ENCODE measurements around the gene ANKFY1.
"Not testable (repeated sequence)": the region's sequence is repeated elsewhere in the genome, so short reads cannot be mapped to it uniquely, and the experiment has no call there.

ANKFY1 gene

DNA sequence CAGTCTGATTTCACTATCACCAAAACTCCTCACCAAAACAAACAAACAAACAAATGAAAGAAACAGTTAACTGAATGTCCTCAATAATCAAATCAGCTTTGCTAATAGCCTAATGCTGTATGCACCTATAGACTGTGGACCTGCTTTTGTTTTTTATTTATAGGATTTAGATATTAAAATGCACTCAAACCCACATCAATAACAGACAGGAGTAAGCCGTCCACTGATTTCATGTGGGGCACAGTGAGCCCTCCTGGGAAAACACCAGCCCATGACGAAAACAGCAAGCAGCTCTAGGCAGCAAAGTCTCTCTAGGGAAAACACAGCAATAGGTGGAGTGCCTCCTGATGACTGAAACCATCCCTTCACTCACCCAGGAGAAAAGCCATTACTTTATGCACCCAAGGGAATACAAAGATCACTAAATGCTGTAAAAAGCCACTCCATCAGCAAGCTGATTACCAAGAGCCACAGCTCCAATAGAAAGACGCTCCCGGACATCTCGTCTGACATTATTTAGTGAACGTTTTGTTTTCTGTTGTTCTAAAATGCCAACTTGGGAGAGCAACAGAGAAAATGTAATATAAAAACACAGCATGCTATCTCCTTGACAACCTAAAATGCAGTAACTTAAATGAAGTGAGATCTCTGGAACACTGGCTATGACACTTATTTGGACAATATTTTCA, 47.8 kb downstream of the ANKFY1 start:
- DNase-seq (ENCODE audit: low read depth, low spot score), result peak; percentile 15

DNA sequence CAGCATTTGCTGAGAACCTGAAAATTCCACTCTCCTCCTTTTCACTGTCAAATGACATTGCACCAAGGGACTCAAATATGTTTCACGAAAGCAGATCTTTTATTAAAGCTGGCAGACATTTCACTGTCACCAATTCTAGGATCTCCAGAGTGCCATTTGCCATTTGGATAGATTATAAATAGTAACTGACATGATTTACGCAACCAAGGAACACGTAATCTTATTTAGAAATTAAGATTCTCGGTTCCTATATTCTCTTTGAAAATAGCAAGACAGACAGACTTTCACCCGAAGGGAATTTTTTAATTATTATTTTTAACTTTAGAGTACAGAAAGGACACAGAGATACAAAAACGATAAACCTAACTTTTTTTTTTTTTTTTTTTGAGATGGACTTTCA, 49.6 kb downstream of the ANKFY1 start:
- DNase-seq (ENCODE audit: low read depth, low spot score), result no peak

DNA sequence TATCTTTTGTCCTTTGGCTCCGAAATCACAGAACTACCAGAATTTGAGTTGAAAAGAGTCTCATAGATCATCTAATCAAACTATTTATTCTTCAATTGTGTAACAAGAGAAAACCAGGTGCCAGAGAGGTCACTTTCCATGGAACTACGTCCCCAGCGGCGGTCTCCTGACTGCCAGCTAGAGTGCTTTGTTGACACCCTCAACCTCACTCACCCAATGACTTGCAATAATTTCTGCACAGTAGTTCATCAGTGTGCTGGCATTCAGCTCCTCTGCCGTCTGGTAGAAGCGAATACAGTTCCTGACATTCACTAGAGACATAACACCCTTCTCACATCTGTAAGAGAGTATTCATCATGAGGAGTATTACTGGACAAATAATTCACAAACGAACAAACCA, 54.2 kb downstream of the ANKFY1 start:
- no peak for DNase-seq (ENCODE audit: low read depth, low spot score)

DNA sequence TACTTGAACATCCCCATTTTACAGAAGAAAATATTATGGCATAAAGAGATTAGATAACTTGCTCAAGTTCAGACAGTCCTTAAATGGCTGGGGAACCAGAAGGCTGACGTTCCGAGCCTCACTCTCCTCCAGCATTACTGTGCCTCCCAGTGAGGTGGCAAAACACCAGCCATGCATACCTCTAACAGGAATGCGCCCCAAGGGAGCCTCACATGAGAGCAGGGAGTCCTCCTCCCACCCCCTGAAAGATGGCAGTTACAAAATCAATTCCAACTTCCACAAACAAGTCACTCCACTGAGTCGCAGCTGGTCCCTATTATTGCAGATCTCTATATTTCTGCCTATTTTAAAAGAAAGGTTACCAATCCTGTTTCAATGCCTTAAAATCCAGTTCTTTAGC, 55.5 kb downstream of the ANKFY1 start:
- peak; percentile 35 for DNase-seq (ENCODE audit: low read depth, low spot score)

GRCh38 chr17:4206962-4207361, 56.8 kb downstream of the ANKFY1 start:
- no peak for DNase-seq (ENCODE audit: low read depth, low spot score)

- DNase-seq (ENCODE audit: low read depth, low spot score), result no peak
Observed at GRCh38 chr17:4205917-4206316, 57.9 kb downstream of the ANKFY1 start.

DNA sequence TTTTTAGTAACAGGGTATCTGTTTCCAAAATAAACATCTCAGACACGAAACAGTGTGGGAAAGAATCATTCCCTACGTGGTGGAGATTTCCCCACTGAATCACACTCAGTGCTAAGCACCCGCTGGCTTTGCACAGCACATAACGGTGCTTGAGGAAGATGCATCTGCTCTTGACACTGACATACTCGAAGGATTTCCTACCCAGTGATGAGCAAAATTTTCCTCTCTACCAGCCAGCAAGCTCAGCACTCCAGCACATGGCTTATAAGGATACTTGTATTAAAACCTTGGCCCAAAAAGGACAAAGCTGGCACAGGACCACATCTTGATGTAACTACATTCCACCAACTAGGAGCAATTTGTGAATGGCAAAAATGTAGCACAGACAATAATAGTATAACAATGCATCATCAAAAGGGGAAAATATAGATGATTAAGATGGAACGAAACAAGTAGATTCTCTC, 59.0 kb downstream of the ANKFY1 start:
- no peak for DNase-seq (ENCODE audit: low read depth, low spot score)

GRCh38 chr17:4204190-4204589, 59.6 kb downstream of the ANKFY1 start:
- DNase-seq (ENCODE audit: low read depth, low spot score), result no peak

DNA sequence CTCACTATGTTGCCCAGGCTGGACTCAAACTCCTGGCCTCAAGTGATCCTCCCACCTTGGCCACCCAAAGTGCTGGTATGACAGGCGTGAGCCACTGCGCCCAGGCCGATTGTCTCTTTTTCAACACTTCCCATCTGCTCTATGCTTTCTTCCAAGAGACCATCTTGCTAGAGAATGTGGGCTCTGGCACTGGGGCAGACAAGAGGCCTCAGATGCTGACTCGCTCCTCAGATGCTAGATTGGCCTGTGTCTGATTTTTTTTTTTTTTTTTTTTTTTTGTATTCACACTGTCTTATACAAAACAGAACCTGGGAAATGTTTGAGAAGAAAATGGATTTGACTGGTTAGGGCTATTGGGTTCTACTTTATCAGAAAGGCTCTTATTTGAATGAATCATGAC, 62.6 kb downstream of the ANKFY1 start:
- DNase-seq (ENCODE audit: low read depth, low spot score), result no peak

- DNase-seq (ENCODE audit: low read depth, low spot score), result peak; percentile 64
Observed at GRCh38 chr17:4199818-4200402, 63.9 kb downstream of the ANKFY1 start.

GRCh38 chr17:4198995-4199394, 64.8 kb downstream of the ANKFY1 start:
- no peak for DNase-seq (ENCODE audit: low read depth, low spot score)

DNA sequence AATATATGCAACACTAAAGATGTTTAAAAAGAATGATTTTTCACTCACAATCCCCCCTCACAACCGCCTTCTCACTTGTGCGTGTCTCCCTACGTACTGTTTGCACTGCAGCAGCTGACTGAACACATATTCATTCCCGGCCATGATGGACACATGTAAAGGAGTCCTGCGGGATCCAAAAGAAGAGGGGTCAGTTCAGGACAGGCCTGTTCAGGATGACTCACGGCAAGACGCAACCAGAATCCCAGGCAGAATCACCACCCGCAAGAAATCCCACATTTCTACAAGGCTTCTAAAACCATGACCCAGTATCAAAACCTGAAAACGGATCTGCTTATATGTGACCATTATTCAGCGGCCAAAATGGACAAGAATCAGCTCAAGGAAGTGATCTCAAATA, 68.5 kb downstream of the ANKFY1 start:
- DNase-seq (ENCODE audit: low read depth, low spot score), result no peak

GRCh38 chr17:4194796-4195195, 69.0 kb downstream of the ANKFY1 start:
- DNase-seq (ENCODE audit: low read depth, low spot score), result no peak

DNA sequence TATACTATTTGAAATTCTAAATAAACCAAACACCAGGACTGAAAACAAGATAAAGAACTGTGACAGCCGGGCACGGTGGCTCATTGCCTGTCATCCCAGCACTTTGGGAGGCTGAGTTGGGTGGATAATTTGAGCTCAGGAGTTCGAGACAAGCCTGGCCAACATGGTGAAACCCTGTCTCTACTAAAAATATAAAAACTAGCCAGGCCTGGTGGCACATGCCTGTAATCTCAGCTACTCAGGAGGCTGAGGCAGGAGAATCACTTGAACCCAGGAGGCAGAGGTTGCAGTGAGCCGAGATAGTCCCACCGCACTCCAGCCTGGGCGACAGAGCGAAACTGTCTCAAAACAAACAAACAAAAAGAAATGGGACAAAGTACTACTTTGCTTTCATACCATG, 73.0 kb downstream of the ANKFY1 start:
- DNase-seq (ENCODE audit: low read depth, low spot score), result not testable (repeated sequence)

GRCh38 chr17:4189280-4189679, 74.5 kb downstream of the ANKFY1 start:
- DNase-seq (ENCODE audit: low read depth, low spot score), result no peak

DNA sequence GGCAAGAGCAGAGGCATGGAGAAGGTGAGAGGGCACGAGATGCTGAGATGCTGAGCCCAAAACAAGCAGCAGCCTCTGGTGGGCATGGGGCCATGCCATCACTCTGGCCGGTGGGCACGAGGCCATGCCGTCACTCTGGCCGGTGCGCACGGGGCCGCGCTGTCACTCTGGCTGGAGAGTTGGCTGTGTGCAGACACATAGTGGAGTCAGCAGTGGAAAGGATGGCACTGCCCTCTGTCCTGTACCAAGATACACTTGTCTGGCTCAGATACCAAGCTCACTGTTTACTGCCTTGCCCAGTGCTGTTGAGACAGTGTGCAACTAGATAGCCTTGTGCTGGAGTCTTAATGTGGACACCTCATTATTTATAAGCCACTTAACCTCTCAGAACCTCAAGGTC, 75.7 kb downstream of the ANKFY1 start:
- no peak for DNase-seq (ENCODE audit: low read depth, low spot score)

DNA sequence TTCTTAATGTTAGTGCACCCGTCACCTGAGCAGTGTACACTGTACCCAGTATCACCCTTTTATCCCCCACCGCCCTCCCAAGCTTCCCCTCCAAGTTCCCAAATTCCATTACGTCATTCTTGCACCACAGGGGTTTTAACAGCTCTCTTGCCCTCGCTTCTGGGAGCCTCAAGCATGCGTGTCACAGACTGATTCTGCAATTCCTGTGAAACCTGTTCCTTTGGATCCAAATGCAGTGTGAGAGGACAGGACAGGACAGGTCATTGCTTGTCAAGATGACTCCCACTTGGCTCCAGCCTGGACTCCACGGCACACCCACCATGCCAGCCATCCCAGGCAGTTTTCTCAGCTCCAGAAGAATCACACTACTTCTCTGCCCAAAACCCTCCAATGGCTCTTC, 76.7 kb downstream of the ANKFY1 start:
- DNase-seq (ENCODE audit: low read depth, low spot score), result peak; percentile 78

DNA sequence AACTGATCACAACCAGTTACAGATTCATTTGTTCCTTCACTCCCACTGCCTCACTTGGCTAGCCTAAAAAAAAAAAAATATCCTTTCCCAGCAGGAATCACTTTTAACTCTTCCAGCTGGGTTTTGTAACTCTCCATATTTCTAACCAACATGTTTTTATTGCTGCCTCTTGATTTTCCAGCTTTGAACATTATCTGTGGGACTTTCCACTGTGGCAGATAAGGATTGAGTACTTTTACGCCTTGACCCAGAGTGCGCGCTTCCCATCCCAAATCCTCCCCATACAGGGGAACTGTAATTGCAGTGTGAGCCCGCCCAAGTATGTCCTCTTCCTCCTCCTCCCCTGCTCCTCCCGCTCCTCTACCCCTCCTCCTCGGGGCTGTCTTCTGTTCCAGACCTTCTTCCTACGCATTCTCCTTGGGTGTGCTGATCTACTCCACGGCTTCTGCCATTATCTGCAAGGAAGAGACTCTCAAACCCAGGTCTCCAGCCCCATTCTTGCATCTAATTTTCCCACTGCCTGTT, 77.4 kb downstream of the ANKFY1 start:
- DNase-seq (ENCODE audit: low read depth, low spot score), result peak; percentile 27

GRCh38 chr17:4185656-4186055, 78.1 kb downstream of the ANKFY1 start:
- no peak for DNase-seq (ENCODE audit: low read depth, low spot score)

DNA sequence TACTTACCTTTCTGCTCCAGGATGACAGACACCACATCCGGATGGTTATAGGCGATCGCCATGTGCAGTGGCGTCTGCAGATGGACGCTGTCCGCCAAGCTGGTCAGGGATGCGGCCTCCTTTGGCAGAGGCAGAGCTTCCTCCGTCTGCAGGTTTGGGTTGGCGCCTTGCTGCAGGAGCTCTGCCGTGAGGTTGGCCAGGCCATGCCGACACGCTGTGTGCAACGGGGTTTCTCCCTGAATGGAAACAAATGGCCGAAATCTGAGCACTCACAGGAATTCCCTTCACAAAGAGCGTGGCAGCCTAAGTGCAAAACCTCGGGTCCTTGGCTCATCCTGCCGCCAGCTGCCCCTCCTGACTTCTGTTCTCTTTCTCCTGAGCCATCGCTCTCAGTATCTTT, 79.0 kb downstream of the ANKFY1 start:
- DNase-seq (ENCODE audit: low read depth, low spot score), result no peak

GRCh38 chr17:4182043-4182442, 81.7 kb downstream of the ANKFY1 start:
- DNase-seq (ENCODE audit: low read depth, low spot score), result no peak

DNA sequence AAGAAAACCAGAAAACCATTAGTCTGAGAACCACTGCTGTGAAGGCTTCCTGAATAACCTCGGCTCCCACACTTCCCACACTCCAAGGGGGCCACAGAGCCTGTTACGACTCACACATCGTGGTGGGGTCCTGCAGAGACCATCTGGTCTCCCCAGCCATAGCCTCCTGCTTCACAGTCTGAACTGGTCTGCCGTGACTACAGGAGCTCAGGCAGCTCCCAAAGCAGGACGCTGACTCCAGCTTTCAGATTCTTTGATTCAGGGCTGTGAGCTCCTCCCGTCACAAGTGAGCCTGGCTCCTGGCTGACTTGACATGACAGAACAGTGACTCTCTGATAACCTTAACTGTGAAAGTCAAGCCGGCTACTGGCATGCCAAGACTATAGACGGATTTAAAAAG, 83.0 kb downstream of the ANKFY1 start:
- no peak for DNase-seq (ENCODE audit: low read depth, low spot score)

- DNase-seq (ENCODE audit: low read depth, low spot score), result no peak
Observed at GRCh38 chr17:4179071-4179470, 84.7 kb downstream of the ANKFY1 start.
